GM19463 (cell line): ENCODE data around the gene SLC7A4.
"Not testable (repeated sequence)": the region's sequence is repeated elsewhere in the genome, so short reads cannot be mapped to it uniquely, and the experiment has no call there.

Source experiments
- ATAC-seq: cut with Tn5 transposase; IDR thresholded peaks from one replicate; pipeline ENCODE4 v1.9.1; 2021; ENCODE audit warnings: mild to moderate bottlenecking, moderate library complexity; ENCODE audit not compliant: unreplicated experiment

SLC7A4 gene

DNA sequence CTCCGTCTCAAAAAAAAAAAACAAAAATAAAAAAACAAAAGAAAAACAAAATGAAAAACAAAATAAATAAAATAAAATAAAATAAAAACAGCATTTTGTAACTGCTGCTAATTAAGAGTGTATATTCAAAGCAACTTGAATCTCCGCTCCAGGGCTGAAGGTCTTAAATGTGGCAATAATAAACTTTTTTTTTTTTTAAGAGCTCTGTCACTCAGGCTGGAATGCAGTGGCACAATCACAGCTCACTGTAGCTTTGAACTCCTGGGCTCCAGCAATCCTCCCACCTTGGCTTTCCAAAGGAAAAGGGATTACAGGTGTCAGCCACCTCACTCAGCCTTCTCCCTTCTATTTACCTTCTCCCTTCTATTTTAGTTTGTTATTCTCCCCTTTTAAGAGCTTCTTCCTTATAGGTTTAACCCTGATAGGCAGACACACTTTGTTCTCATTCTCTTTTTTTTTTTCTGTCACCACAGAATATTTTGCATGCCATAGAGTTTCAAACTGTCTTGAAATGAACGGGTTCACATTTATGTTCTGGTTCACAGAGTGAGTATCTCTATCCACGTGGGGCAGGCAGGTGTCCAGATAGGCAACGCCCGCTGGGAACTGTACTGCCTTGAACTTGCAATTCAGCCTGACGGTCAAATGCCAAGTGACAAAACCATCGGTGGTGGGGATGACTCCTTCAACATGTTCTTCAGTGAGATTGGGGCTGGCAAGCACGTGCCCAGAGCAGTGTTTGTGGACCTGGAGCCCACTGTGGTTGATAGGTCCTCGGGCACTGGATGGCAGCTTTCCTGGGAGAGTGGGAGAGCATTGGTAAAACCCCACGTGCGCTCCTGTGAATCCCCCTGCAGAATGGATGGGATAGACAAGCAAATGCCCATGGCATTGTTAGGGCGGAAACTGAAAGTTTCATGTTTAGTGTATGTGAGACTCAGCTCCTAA lies 32.8 kb upstream of the SLC7A4 start:
- no peak for ATAC-seq

DNA sequence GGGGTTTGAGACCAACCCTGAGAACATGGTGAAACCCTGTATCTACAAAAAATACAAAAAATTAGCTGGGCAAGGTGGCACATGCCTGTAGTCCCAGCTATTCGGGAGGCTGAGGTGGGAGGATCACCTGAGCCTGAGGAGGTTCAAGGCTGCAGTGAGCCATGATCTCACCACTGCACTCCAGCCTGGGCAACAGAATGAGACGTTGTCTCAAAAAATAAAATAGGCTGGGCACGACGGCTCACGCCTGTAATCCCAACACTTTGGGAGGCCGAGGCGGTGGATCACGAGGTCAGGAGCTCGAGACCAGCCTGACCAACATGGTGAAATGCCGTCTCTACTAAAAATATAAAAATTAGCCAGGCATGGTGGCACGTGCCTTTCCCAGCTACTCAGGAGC lies 32.1 kb upstream of the SLC7A4 start:
- not testable (repeated sequence) for ATAC-seq

DNA sequence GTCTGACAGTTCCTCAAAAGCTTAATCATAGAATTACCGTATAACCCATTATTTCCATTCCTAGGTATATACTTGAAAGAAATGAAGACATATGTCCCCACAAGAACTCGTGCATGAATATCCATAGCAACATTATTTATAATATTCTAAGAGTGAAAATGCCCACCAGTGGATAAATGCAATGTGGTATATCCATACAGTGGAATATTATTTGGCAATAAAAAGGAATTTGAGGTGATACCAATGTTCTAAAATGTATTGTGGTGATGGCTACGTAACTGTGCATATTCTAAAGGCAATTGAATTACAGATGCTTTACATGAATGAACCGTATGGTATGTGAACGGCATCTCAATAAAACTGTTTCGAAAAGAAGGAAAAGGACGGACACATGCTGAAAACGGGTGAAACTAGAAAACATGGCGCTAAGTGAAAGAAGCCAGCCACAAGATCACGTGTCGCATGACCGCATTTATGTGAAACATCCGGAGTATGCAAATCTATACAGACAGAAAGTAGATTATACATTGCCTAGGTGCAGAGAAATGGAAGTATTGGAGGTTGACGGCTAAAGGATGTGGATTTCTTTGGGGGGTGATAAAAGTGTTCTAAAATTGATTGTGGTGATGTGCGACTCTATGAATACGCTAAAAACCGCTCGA lies 29.4 kb upstream of the SLC7A4 start:
- ATAC-seq: not testable (repeated sequence)

DNA sequence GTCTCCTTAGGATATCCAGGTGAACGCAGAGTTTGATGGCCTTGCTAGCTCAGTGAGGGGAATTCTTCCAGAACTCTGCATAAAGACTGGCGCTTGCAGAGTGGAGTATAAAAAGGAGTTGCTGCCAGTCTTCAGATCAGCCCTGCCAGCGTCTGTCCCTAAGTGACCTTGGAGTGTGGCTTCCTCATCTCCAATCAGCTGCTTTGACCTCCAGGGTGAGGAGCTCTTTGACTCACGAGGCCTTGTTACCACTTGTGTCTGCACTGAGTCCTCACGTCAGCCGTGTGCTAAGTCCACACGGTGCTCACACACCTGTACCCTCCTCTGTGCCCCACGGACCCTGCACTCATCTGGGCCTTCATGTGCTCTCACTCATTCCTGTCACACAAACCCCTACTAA lies 28.0 kb upstream of the SLC7A4 start:
- ATAC-seq: not testable (repeated sequence)

DNA sequence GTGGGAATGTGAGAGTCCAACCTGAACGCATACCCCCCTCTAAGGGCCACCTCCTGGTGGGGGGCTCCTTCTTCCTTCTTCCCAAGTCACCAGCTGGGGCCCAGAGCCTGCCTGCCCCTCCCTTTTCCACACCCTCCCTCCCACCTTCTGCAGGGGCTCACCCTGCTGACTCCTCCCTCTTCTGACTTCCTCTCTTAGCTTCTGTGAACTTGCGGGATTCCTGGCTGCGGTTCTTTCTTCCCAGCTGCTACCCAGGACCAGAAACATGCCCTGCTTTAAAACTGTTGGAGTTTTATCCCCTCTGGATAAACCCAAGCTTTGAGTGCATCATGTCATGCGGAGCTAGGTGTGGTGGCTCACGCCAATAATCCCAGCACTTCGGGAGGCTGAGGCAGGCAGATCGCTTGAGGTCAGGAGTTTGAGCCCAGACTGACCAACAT lies 23.5 kb upstream of the SLC7A4 start:
- ATAC-seq: no peak

DNA sequence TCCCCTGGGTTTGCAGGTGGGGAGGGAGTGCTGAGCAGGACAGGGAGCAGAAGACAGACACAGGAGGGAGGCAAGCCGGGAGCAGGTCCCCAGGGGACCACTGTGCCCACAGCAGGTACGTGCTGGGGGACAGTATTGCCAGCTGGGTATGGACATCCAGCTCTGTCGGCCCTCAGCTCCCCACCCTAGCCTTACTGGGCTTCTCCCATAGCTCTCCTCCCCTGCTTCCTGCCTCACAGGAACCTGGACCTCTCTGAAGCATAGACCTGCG lies 23.1 kb upstream of the SLC7A4 start:
- ATAC-seq: no peak

DNA sequence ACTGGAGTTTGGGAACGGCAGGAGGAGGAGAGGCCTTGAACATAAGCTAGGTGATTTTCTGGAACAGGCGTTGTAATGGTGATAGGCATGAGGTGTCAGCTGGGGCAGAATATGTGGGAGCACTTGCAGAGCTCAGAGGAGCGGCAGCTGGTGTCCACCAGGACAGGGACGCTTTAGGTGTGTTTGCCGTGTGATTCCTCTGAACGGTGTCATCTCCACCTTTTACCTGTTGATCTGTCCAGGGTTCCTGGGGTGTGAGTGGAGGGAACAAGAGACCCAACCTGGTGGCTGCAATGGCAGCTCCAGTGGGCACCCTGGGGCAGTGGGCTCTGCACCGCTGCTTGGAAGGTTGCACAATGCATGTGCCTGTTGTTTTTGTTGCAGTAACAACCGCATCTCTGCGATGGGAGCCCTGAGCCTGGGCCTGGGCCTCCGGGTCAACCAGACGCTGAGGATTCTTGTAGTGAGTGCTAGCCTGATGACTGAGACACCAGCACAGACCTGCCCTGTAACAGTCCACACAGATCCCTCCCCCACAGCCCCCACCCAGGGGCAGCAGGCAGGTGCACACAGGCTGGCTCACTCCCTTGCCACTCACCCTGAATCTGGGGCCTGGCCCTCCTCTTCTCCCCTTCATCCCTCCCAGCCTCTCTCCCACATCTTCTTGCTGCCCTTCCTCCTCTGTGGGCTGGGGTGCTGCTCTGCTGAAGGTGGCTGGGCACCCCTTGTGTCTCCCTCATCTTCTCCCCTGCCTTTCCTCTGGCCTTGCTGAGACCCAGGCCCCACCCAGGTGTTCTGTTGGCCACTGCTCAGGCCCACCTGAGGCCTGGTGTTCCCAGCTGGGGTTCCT lies 22.6 kb upstream of the SLC7A4 start:
- ATAC-seq: no peak

DNA sequence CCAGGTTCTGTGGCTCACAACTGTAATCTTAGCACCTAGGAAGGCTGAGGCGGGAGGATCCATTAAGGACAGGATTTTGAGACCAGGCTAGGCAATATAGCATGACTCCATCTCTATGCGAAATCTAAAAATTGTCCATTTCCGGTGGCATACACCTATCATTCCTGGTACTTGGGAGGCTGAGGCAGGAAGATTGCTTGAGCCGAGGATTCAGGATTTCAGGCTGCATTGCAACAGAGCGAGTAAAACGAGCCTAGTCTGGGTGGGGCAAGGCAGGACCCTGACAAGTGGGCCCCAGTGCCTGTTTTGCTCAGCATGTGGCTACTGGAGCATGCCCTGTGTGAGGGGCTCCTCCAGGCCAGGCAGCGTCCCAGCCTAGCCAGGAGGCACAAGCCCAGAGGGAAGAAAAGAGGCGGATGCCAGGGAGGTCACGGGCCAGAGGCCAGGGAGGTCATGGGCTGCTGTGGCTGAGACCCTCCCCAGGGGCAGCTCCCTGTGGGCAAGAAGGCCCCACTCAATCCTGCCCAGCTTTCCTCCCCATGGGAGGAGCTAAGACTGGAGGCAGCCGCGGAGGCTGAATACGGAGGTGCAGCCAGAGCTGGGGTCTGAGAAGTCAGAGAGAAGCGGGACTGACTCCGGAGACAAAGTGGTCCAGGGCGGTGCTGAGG lies 21.8 kb upstream of the SLC7A4 start:
- no peak for ATAC-seq

DNA sequence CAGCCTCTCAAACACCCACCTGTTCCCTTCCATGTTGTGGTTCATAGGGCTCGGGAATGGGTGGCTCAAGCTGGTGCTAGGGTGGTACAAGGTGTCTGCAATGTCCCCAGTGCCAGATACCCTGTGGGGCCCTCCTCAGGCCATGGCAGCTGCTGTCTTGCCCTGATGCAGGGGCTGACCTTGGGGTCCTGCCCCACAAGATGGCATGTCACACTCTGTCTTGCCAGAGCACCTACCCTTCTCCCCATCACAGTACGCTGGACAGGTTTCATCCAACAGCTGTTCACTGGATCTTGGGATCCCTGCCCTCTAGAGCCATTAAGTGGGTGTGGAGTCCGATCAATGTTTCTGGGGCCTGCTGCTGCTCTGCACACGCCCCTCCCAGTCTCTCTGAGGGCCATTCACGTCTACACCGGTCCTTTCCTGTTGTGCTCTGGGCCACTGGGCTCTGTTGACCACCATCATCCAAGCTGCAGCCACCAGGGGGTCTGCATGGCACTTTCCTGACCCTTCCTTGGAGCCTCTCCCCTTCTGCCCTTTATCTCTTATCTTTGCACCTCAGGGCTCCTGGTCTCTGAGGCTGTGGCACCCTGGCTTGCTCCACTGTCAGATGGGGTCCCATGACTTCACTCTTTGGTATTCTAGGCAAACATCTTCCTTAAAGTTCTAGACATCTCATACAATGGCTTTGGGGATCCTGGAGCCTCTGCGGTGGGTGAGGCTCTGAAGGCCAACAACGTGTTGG lies 20.5 kb upstream of the SLC7A4 start:
- no peak for ATAC-seq

DNA sequence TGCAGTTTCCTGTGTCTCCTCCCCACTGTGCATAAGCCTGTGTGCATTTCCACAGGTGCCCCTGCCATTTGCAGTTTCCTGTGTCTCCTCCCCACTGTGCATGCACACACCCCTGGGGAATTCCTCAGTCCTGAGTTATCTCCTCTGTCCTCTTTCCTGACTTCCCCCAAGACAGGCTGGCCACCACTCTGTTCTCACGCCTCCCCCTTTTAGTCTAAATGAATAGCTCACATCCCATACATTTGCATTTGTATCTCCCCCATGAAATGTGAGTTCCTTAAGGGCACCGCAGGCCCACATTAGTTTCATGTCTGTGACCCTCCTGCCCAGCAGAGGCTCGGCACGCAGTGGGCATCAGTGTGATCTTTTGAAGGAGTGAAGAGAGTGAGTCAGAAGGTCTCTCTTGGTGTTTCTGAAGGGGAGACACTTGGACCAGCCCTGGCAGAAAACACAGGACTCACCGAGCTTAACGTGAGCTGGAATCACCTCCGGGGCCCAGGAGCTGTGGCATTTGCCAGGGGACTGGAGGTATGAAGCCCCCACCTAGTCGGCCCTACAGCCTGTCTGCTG lies 19.6 kb upstream of the SLC7A4 start:
- ATAC-seq: no peak

DNA sequence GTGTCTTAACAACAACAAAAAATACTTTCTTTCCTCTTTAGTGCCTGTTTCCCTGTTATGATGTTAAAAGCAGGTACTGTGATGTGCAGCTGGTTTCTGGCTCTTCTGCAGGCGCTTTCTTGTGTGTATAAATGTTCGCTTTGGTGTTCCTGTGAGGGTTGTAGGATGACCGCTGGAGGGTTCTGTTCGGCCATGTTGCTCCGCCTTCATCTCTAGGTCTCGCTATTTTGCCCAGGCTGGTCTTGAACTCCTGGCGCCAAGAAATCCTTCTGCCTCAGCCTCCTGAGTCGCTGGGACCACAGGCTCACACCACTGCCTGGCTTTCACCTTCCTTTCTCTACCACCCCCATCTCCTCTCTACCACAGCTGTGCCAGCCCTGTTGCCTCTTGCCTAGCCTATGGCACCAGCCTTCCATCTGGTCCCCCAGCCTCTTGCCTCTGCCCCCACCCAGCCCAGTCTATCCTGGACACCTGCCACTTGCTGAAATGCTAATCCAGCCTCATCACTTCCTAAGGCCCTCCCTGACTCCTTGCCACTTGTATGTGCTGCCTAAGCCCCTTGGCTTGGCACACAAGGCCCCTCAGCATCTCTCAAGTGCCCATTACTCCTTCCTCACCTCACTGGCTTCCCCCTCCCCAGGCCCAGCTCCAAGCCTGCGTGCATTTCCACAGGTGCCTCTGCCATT lies 18.9 kb upstream of the SLC7A4 start:
- ATAC-seq: no peak

DNA sequence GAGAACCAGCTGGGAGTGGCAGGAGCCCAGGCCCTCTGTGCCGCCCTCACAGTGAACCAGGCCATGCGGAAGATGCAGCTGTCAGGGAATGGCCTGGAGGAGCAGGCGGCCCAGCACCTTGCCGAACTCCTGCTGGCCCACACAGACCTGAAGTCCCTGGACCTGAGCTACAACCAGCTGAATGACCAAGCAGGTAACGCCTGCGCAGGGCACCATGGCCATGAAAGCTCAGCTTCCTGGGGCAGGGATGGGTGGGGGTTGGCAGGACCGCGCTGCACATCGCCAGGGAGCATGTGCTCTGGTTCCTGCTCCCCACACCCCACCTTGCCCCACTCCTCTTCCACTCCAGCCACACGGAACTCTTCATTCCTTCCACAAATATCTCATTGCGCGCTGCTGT lies 16.6 kb upstream of the SLC7A4 start:
- ATAC-seq: not testable (repeated sequence)

DNA sequence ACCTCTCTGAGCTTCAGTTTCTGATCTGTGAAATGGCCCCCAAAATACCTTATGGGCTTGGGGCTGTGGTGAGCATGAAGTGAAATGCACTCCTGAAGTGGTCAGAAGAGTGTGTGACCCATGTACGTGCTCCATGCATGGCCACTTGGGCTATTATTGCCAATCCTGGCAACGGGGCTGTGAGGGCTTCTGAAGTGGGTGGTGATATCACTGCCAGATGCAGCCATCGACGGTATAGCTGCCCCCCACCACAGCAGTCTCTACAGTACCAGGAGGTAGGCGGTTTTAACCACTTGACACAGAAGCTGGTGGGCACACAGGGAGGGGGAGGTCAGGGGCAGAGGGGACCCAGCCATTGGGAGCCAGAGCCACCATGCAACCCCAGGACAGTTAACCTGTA lies 16.1 kb upstream of the SLC7A4 start:
- not testable (repeated sequence) for ATAC-seq

DNA sequence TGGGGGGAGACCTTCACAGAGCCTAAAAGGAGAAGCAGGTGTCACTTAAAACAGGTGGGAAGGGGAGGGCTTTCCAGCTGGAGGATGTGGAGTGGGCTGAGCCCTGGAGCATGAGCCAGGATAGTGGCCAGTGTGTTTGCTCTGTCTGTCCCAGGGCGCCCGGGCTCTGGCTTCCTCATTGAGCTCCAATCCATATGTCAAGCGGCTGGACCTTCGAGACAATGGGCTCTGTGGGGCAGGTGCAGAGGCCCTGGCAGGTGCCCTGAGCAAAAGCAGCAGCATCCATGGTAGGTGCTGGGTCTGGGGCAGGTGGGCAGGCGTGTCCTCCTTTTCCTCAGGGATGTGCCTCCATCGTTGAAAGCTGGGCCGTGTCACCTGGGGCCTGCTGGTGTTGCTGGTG lies 15.4 kb upstream of the SLC7A4 start:
- no peak for ATAC-seq

DNA sequence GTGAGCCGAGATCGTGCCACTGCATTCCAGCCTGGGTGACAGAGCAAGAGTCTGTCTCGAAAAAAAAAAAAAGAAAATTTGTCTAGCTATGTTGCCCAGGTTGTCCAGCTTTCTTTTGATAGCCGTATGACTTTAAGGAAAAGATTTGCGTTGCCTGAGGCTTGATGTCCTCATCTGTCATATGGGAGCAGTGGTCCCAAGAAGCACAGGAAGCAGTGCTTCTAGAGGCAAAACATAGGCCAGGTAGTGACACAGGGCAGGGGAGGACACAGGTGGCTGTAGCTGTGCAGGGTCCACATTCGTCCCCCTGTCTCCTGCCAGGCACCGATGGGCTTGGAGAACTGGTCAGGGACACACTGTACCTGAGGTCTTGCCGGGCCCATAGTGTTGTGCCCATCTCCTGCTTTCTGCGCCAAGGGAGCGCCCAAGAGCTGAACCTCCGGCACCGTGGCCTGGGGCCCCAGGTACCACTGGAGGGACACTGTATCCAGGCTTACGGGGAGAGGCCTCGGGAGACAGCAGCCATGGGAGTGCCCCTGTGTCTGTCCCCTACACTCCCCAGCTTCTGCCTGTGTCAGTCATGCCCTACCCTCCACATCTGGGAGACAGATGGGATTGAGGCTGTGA lies 14.8 kb upstream of the SLC7A4 start:
- ATAC-seq: no peak

DNA sequence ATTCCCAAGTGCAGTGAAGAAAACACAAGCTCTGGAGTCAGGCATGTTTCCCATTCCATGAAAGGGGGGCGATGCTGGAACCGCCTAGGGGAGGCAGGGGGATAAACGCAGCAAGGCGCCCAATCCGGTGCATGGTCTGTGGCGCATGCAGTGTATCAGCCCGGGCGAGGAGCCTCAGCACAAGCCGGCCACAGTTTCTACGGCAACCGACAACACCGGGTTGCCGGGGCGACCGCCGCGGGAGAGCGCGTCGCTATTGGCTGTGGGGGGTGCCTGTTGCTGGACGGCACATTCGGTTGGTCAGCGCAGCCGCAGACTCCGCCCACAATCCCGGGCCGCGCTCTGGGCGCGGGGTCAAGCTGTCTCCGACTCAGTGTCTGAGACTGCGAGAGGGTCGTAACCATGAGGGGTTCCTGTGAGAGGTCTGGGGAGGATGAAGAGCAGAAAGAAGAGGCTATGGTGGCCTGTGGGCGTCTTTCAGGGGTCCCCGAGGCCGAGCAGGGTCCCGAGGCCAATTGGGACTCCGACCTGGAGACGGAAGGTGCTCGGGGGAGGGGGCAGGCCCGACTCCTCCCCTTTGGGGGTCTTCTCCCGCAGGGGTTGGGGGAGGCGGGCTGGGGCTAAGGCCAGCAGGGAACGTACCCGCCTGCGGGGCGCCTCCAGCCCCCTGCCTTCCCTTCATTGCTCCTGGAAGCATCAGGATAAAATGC lies 13.4 kb upstream of the SLC7A4 start, which contains the start of gene LRRC74B:
LRRC74B (plus strand) TSS at position 362 of the 710 bp plus-strand sequence; CDS start at position 403, 41 bp downstream.
- peak; percentile 93 for ATAC-seq

DNA sequence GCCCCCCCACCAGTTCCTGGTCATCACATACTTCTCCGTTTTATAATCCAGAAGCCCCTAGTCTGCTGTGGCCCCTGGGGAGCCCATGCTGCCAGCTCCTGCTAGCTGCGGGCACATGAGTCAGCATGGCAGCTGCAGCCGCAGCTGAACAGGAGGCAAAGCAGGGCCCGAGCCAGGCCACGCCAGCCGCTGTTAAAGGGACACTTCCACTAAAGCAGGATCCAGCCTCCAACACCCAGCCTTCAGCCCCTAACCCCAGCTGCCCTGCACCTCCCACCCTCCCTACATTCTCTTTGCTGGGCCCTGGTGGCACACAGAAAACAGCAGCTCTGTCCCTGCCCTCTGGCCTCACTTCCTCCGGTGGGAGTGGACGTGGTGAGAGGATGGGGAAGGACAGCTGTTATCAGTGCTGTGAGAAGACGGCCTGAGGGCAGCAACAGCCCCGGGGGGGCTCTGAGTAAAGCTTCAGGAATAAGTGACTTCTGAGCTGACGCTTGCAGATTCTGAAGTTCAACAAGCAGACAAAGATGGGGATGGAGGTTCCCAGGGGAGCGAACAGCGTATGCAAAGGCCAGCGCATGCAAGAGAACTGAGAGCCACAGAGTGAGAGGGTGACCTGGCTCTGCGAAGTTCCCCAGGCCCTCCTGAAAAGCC lies 12.7 kb upstream of the SLC7A4 start:
- ATAC-seq: no peak
